Upper lobe of left lung (tissue), 4 donors: ENCODE data around the gene COG3.

Source experiments
- POLR2A ChIP-seq, 4 donors: fragments of 450-650 bp; IDR thresholded peaks; one replicate each; pipeline ENCODE4 v1.5.1; 2016 to 2017; ENCODE audit warnings: antibody characterized with exemption in 4 of 4, mild to moderate bottlenecking in 2 of 4
- POLR2AphosphoS5 ChIP-seq, 2 donors: sonication (generic); formaldehyde crosslinking; IDR thresholded peaks; one replicate each; pipeline ENCODE4 v1.5.1; 2017; ENCODE audit warnings: antibody characterized with exemption in 2 of 2

GRCh38 chr13:45446181-45446580 is 18.6 kb upstream of the COG3 start:
- TF ChIP-seq POLR2A (IDR thresholded peaks at IDR 0.05) (no peak), POLR2AphosphoS5 (IDR thresholded peaks at IDR 0.05) (no peak)
